Measurements from ENCODE around the gene ARL2BP. TPM values are rescaled to one million over a fixed set of nuclear protein-coding genes. Genes with fewer than 3 reads are reported as not detected.
"Not testable (repeated sequence)": the region's sequence is repeated elsewhere in the genome, so short reads cannot be mapped to it uniquely, and the experiment has no call there.

The ARL2BP gene
- total and polyA plus RNA-seq, 7 donors: 28.6 to 85.6 (median 64.7) TPM

DNA sequence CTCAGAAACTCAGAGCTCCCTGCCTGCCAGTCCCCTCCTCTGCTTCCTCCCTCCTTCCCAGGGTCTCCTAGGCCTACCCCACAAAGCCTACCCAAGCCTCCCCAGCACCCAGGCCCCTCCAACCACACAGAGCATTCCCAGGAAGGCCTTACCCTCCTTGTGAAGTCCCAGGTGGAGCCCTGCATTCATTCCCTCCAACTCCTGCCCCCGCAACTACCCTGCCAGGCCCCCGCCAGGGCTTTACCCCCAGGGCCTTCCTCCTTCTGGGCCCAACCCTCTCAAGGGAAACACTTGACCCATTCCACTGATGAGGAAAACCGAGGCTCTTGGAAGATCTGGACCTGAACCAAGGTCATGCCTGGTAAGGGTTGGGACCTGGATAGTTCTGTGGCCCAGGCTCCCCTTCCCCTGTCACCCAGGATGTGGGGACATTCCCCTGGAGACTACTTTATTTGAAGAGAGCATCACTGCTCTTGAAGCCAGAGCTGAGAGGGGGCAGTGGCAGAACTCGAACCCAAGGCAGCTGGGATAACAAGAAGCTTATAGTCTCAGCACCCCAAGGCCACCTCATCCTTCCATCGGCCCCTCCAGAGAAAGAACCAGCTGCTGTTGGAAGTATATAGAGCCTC, 26.9 kb downstream of the ARL2BP start:
- Histone ChIP-seq H3K36me3 (no peaks in the 10 kb centered on the region), H3K4me3 (no peak overlapping the region), H3K4me1 (no peaks in the 10 kb centered on the region), H3K9me3 (no peaks in the 10 kb centered on the region), H3K27ac (no peak overlapping the region), H3K27me3 (no peaks in the 10 kb centered on the region)
- DNase-seq: peak; percentile 43
- WGBS, 2 donors: 85 to 93% methylated on average over 5 of the region's 5 CpGs
- intact Hi-C loops (cut with DNase I): no loop called here
- TF ChIP-seq POLR2A (IDR thresholded peaks at IDR 0.05) (no peak), EP300 (IDR thresholded peaks at IDR 0.05) (no peak), POLR2AphosphoS5 (IDR thresholded peaks at IDR 0.05) (no peak), CTCF (IDR thresholded peaks at IDR 0.05) (no peak)

DNA sequence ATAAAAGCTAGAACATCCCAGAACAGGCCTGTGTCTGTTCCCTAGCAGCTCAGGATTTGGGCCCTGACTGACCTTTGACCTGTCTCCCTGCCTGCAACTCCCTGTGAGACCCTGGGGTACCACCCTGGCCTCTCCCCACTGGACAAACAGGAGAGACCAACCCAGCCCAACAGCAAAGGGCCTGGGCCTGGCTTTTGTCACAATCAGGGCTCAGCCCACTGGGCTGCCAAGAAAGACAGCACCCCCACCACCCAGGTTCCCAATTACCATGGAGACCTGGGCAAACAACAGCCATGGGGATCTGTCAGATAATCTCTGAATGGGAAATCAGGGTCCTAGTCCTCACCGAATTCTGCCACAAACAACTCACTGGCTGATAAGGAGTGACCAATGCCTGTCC, 28.3 kb downstream of the ARL2BP start:
- Histone ChIP-seq H3K4me3 (no peak overlapping the region), H3K27ac (no peak overlapping the region), H3K27me3 (no peaks in the 10 kb centered on the region), H3K4me1 (no peaks in the 10 kb centered on the region), H3K9me3 (no peaks in the 10 kb centered on the region), H3K36me3 (no peaks in the 10 kb centered on the region)
- WGBS, 2 donors: 83 to 86% methylated on average over 1 of the region's 1 CpG
- intact Hi-C loops (cut with DNase I): no loop called here
- peak; percentile 53 for DNase-seq
- TF ChIP-seq POLR2AphosphoS5 (IDR thresholded peaks at IDR 0.05): no peak
- TF ChIP-seq EP300 (IDR thresholded peaks at IDR 0.05): no peak
- TF ChIP-seq POLR2A (IDR thresholded peaks at IDR 0.05): no peak
- no peak for TF ChIP-seq CTCF (IDR thresholded peaks at IDR 0.05)

DNA sequence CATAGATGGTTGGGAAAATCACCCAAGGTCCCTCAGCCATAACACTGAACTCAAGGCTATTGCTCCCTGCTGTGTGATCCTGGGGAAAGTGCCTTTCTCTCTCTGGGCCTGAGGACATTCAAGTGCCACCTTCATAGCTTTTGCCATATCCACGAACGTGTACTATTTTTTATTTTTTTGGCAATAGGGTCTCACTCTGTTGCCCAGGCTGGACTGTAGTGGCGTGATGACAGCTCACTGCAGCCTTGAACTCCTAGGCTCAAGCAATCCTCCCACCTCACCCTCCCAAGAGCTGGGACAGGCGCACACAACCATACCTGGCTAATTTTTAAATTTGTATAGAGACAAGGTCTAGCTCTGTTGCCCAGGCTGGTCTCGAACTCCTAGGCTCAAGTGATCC, 28.8 kb downstream of the ARL2BP start:
- DNase-seq: no peak
- no peaks in the 10 kb centered on the region for H3K36me3 ChIP-seq
- H3K4me1 ChIP-seq: no peaks in the 10 kb centered on the region
- no peak overlapping the region for H3K27ac ChIP-seq
- no peaks in the 10 kb centered on the region for H3K27me3 ChIP-seq
- TF ChIP-seq POLR2AphosphoS5 (IDR thresholded peaks at IDR 0.05) (no peak), EP300 (IDR thresholded peaks at IDR 0.05) (no peak), CTCF (IDR thresholded peaks at IDR 0.05) (no peak), POLR2A (IDR thresholded peaks at IDR 0.05) (no peak)
- H3K9me3 ChIP-seq: no peaks in the 10 kb centered on the region
- intact Hi-C loops (cut with DNase I): no loop called here
- 95% methylated on average over 5 of the region's 5 CpGs for WGBS, 2 donors
- H3K4me3 ChIP-seq: no peak overlapping the region

GRCh38 chr16:57275946-57276345, 30.9 kb downstream of the ARL2BP start:
- H3K27me3 ChIP-seq; intact Hi-C loops (cut with DNase I); H3K4me1 ChIP-seq; H3K27ac ChIP-seq; H3K36me3 ChIP-seq; H3K4me3 ChIP-seq; H3K9me3 ChIP-seq; DNase-seq: not testable (repeated sequence)
- WGBS, 2 donors: 81 to 84% methylated on average over 5 of the region's 5 CpGs

DNA sequence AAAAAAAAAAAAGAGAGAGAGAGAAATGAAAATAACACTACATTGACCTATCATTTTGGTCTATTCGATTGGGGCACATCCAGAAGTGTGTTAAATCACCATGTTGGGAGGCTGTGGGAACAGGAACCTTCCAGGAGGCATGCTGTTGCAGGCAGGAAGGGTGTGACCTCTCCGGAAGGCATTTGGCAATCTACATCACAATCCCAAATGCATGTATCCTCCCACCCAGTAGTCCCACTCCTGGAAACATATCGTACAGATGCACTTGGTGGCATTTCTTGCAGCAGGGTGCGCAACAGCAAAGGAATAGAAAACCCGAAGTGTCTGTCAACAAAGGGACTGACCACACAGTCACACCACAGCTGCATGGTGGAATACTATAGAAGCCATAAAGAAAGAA, 31.5 kb downstream of the ARL2BP start:
- H3K27me3 ChIP-seq: no peaks in the 10 kb centered on the region
- H3K4me1 ChIP-seq: no peaks in the 10 kb centered on the region
- no peak overlapping the region for H3K4me3 ChIP-seq
- no peaks in the 10 kb centered on the region for H3K9me3 ChIP-seq
- H3K27ac ChIP-seq: no peak overlapping the region
- DNase-seq: peak; percentile 62
- intact Hi-C loops (cut with DNase I): no loop called here
- no peak for TF ChIP-seq CTCF (IDR thresholded peaks at IDR 0.05)
- TF ChIP-seq POLR2AphosphoS5 (IDR thresholded peaks at IDR 0.05): no peak
- no peak for TF ChIP-seq EP300 (IDR thresholded peaks at IDR 0.05)
- no peak for TF ChIP-seq POLR2A (IDR thresholded peaks at IDR 0.05)
- WGBS, 2 donors: 44 to 65% methylated on average over 5 of the region's 5 CpGs
- H3K36me3 ChIP-seq: no peaks in the 10 kb centered on the region

Data from sigmoid colon (tissue), 7 donors.